ENCODE measurements around the gene PC.

DNA sequence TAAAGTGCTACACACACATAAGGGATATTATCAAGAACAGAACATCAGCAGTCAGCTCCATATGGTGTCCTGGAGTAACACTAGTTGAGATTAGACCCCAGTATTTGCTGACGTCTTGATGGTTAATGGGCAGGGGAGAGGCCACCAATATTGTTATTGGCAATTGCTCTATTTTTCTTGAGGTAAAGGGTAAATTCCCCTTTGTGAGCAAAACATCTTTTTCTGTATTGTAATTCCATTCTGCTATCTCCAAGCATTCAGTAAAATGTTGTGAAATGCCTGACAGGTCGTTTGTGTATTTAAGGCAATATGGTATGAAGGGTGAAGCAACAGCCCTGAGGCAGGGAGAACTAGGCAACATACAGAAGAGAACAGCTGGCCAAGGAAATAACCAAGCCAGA is 21.9 kb downstream of the PC start:
- TF ChIP-seq, protein P1, sequence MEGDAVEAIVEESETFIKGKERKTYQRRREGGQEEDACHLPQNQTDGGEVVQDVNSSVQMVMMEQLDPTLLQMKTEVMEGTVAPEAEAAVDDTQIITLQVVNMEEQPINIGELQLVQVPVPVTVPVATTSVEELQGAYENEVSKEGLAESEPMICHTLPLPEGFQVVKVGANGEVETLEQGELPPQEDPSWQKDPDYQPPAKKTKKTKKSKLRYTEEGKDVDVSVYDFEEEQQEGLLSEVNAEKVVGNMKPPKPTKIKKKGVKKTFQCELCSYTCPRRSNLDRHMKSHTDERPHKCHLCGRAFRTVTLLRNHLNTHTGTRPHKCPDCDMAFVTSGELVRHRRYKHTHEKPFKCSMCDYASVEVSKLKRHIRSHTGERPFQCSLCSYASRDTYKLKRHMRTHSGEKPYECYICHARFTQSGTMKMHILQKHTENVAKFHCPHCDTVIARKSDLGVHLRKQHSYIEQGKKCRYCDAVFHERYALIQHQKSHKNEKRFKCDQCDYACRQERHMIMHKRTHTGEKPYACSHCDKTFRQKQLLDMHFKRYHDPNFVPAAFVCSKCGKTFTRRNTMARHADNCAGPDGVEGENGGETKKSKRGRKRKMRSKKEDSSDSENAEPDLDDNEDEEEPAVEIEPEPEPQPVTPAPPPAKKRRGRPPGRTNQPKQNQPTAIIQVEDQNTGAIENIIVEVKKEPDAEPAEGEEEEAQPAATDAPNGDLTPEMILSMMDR (IDR thresholded peaks at IDR 0.05) = no peak
- TF ChIP-seq POLR2AphosphoS5 (IDR thresholded peaks at IDR 0.05) (no peak), EP300 (IDR thresholded peaks at IDR 0.05) (no peak), POLR2A (IDR thresholded peaks at IDR 0.05) (no peak)
